AG09309 (cell line): ENCODE measurements around the gene PCDH9.

Experiments used
- DNase-seq: peaks from one replicate; pipeline ENCODE4 v3.0.0-alpha.2; 2010; ENCODE audit warnings: low read depth
- H3K4me3 ChIP-seq: 2 replicates; pipeline ENCODE4 v1.5.1; 2011; ENCODE audit warnings: mild to moderate bottlenecking, low read depth, low read length, moderate library complexity; ENCODE audit not compliant: control insufficient read depth
- TF ChIP-seq, protein P1 (sequence below): IDR thresholded peaks from 2 replicates; pipeline ENCODE4 v1.5.1; 2011; ENCODE audit warnings: mild to moderate bottlenecking, low read depth, low read length, inconsistent platforms; ENCODE audit not compliant: insufficient read depth, control insufficient read depth; ENCODE audit errors: missing control alignments

PCDH9 gene

DNA sequence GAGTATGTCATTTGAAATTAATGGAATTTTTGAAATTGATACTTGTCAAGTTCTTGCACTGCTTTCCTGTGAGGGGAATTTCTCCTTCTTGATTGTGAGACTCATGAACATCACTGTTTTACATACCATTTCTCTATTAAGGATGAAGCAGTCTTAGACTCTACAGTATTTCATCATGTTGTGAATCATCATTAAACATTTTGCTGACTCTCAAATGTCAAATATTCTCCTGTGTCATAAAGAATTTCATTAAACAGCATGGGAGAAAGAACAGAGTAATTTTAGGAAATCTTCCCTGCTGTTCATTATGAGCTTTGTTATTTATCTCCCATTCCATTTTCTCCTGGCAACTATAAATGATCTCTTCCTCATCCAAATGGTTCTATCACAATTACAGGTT, 729.0 kb downstream of the PCDH9 start:
- TF ChIP-seq, protein P1, sequence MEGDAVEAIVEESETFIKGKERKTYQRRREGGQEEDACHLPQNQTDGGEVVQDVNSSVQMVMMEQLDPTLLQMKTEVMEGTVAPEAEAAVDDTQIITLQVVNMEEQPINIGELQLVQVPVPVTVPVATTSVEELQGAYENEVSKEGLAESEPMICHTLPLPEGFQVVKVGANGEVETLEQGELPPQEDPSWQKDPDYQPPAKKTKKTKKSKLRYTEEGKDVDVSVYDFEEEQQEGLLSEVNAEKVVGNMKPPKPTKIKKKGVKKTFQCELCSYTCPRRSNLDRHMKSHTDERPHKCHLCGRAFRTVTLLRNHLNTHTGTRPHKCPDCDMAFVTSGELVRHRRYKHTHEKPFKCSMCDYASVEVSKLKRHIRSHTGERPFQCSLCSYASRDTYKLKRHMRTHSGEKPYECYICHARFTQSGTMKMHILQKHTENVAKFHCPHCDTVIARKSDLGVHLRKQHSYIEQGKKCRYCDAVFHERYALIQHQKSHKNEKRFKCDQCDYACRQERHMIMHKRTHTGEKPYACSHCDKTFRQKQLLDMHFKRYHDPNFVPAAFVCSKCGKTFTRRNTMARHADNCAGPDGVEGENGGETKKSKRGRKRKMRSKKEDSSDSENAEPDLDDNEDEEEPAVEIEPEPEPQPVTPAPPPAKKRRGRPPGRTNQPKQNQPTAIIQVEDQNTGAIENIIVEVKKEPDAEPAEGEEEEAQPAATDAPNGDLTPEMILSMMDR: no peak
- no peak for DNase-seq
- H3K4me3 ChIP-seq: no peak overlapping the region

DNA sequence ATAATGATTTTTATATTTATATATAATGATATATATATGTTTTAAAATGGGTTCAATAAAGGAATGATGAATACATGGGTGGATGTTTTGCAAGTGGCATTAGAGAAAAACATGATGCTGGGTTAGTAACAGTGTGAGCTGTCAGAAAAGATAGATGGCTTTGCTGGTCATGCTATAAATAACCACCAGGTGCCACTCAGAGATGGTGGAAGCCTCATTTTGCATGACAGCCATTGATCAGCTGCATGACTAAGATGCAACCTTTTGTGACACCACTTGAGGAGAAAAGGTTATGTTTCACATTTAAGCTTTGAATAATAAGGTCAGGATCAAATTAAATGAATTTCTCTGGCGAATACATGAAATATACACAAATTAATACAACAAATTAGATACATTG, 737.7 kb downstream of the PCDH9 start:
- no peak for DNase-seq
- H3K4me3 ChIP-seq: no peak overlapping the region
- TF ChIP-seq, protein P1: no peak

DNA sequence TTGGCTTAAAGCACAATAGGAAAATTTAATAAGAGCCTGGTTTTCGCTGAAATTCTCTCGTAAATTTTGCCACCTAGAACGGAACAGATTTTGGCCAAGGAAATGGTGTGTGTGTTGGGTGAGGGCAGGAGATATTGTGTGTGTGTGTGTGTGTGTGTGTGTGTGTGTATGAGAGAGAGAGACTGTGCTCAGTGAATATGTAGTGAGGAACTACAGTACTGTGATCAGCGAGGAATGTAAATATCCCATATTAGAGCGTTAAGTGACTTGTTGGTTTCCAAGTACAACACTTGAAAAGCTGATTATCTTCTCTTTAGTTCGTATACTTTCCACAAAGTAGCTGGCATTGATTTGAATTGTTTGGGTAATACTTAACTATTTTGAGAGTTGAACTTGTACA, 738.9 kb downstream of the PCDH9 start:
- TF ChIP-seq, protein P1: no peak
- no peak for DNase-seq
- no peak overlapping the region for H3K4me3 ChIP-seq

DNA sequence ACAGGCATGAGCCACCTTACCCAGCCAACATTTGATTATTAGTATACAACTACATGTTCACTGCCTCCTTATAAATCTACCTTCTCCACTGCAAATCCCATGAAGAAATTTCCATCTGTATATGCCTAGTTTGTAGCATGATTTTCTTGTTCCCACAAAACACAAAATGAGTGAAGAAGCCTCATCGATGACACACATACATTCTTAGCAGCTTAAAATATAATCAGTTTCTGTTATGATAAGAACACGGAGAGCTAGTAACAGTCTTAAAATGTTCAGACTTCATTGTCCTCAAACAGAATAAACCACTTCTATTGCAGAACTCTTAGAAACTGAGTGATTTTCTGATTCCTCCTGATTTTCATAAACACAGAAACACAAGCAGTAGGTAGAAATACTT, 740.5 kb downstream of the PCDH9 start:
- no peak overlapping the region for H3K4me3 ChIP-seq
- DNase-seq: no peak
- TF ChIP-seq, protein P1: no peak

DNA sequence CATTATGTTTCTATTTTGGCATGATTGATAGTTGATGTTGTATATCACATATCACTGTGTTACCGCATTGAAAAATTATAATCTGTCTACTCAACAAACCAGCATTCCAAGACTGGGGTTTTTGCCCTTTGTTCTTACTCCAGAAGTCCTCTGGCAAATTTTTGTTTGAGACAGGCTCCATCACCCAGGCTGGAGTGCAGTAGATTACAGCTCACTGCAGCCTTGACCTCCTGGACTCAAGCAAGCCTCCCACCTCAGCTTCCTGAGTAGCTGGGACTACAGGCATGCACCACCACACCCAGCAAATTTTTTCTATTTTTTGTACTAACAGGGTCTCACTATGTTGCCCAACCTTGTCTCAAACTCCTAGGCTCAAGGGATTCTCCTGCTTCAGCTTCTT, 741.0 kb downstream of the PCDH9 start:
- DNase-seq: no peak
- H3K4me3 ChIP-seq: no peak overlapping the region
- TF ChIP-seq, protein P1: no peak

DNA sequence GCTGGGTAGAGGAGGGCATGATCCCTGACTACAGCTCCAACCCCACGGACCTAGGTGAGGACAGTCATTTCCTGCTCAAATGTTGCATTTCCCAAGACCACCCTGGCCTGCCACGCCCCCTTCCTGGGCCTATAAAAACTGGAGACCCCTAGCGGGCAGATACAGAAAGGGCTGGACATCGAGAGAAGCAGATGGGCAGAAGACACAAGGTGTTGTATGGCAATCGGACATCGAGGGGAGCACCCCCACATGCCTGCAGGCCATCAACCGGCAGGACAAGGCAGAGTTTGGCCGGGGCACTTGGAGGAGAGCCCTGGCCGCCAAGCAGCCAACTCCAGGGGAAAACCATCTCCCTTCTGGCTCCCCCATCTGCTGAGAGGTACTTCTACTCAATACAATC, 746.4 kb downstream of the PCDH9 start:
- TF ChIP-seq, protein P1: no peak
- no peak for DNase-seq
- H3K4me3 ChIP-seq: no peak overlapping the region

DNA sequence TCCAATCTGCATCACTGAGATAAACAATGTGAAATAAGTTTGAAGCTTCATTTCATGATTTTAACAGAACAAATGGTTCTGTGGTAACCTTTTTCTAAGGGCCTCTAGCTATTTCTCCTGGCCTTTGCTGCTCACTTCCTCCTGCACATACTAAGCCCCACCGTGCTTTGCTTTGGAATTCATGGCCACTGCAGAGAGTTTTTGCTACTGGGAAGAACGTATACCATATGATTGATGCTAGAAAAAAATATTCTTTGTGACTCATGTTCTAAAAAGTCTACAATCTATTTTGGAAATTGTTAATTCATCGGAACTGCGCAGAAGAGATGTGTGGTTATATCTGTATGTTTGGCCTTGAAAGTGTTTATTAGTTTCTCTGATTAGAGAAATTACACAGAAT, 747.3 kb downstream of the PCDH9 start:
- no peak for DNase-seq
- TF ChIP-seq, protein P1: no peak
- H3K4me3 ChIP-seq: no peak overlapping the region
